Breast epithelium (tissue), 3 donors: Measurements from ENCODE around the gene YPEL4.

Experiments used
- POLR2AphosphoS5 ChIP-seq, 3 donors: sonication (generic); formaldehyde crosslinking; IDR thresholded peaks; one replicate each; pipeline ENCODE4 v1.6.1; 2017; ENCODE audit warnings: antibody characterized with exemption in 3 of 3
- TF ChIP-seq, protein P1 (sequence below), 3 donors: fragments of 450-650 bp; IDR thresholded peaks; one replicate each; pipeline ENCODE4 v1.5.1; 2016 to 2017; ENCODE audit warnings: antibody characterized with exemption in 3 of 3, mild to moderate bottlenecking in 3 of 3, moderate library complexity in 3 of 3

- TF ChIP-seq, protein P1, sequence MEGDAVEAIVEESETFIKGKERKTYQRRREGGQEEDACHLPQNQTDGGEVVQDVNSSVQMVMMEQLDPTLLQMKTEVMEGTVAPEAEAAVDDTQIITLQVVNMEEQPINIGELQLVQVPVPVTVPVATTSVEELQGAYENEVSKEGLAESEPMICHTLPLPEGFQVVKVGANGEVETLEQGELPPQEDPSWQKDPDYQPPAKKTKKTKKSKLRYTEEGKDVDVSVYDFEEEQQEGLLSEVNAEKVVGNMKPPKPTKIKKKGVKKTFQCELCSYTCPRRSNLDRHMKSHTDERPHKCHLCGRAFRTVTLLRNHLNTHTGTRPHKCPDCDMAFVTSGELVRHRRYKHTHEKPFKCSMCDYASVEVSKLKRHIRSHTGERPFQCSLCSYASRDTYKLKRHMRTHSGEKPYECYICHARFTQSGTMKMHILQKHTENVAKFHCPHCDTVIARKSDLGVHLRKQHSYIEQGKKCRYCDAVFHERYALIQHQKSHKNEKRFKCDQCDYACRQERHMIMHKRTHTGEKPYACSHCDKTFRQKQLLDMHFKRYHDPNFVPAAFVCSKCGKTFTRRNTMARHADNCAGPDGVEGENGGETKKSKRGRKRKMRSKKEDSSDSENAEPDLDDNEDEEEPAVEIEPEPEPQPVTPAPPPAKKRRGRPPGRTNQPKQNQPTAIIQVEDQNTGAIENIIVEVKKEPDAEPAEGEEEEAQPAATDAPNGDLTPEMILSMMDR (IDR thresholded peaks at IDR 0.05), result peak; percentile 31 to 53 (median 44)
- no peak for TF ChIP-seq POLR2AphosphoS5 (IDR thresholded peaks at IDR 0.05)
Observed at GRCh38 chr11:57641011-57641807, 8.5 kb downstream of the YPEL4 start.
